ENCODE measurements around the gene FLAD1.
A peak's percentile ranks its signal among the peaks of the same experiment; 100 is the strongest.
"Not testable (repeated sequence)": the region's sequence is repeated elsewhere in the genome, so short reads cannot be mapped to it uniquely, and the experiment has no call there.

FLAD1 gene

DNA sequence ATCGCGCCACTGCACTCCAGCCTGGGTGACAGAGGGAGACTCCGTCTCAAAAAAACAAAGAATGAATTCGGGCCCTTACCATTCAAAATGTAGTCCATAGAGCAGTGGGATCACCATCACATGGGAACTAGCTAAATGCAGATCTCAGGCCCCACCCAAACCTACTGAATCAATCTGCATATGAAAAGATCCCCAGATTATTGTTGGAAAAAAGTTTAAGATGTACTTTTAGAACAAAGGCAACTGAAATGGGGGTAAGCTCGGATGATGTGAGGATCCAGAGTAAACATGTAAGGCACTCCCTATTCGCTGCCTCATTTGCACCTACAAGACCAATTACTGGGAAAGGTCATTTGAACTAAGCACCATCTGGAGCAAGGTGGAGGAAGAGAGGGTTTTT lies 803 bp upstream of the FLAD1 start:
- peak overlapping the region; percentile 79 for H3K27ac ChIP-seq (ENCODE audit: low read length)
- peaks cover 29% of the 10 kb centered on the region for H3K36me3 ChIP-seq (replicated peaks; ENCODE audit: low read depth, low read length)
- H2AFZ ChIP-seq (ENCODE audit: low read depth, low read length): peak overlapping the region; percentile 77
- peaks cover 21% of the 10 kb centered on the region for H3K4me1 ChIP-seq (ENCODE audit: low read length)
- peak overlapping the region; percentile 98 for H3K4me2 ChIP-seq (ENCODE audit: low read length)
- no peak for TF ChIP-seq EZH2phosphoT487 (IDR thresholded peaks at IDR 0.05; ENCODE audit: low read depth)
- TF ChIP-seq, protein P1, sequence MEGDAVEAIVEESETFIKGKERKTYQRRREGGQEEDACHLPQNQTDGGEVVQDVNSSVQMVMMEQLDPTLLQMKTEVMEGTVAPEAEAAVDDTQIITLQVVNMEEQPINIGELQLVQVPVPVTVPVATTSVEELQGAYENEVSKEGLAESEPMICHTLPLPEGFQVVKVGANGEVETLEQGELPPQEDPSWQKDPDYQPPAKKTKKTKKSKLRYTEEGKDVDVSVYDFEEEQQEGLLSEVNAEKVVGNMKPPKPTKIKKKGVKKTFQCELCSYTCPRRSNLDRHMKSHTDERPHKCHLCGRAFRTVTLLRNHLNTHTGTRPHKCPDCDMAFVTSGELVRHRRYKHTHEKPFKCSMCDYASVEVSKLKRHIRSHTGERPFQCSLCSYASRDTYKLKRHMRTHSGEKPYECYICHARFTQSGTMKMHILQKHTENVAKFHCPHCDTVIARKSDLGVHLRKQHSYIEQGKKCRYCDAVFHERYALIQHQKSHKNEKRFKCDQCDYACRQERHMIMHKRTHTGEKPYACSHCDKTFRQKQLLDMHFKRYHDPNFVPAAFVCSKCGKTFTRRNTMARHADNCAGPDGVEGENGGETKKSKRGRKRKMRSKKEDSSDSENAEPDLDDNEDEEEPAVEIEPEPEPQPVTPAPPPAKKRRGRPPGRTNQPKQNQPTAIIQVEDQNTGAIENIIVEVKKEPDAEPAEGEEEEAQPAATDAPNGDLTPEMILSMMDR (IDR thresholded peaks at IDR 0.05; ENCODE audit: low read depth, low read length): no peak
- peak overlapping the region; percentile 88 for H3K9ac ChIP-seq (ENCODE audit: low read length)
- H3K79me2 ChIP-seq (ENCODE audit: low read length): peaks cover 80% of the 10 kb centered on the region
- no peaks in the 10 kb centered on the region for H3K27me3 ChIP-seq (ENCODE audit: low read depth, low read length)
- peak overlapping the region; percentile 91 for H3K4me3 ChIP-seq (ENCODE audit: low read length)
- H4K20me1 ChIP-seq (ENCODE audit: insufficient read depth, low read length): peaks cover 2% of the 10 kb centered on the region; the same call in 1 of the 2 replicates
- H3K9me3 ChIP-seq (ENCODE audit: insufficient read depth, low read length): no peaks in the 10 kb centered on the region

DNA sequence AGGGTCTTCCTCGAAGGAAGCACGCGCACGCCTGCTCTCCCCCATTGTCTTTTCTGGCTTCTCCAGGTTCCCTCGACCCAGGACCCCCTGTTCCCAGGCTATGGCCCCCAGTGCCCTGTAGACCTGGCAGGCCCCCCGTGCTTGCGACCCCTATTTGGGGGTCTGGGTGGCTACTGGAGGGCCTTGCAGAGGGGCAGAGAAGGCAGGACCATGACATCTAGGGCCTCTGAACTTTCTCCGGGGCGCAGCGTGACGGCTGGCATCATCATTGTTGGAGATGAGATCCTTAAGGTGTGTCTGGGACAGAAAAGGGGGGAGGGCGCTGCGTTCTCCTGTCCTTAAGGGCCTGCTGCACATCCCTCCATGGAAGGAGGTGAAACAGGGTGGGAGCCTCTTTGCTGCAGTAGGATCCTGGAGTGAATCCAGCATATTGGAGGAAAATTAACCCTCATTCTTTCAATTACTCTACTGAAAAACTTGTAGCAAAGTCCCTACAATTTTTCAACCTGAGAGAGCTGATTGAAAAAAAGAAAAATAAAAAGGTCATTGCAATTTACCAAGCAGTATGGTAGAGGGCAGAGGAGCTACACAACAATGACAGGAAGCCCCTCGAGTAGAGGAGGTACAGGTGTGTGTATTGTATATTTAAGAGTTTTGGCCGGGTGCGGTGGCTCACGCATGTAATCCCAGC lies 777 bp downstream of the FLAD1 start:
- Histone ChIP-seq H3K27me3 (ENCODE audit: low read depth, low read length) (no peaks in the 10 kb centered on the region), H3K9me3 (ENCODE audit: insufficient read depth, low read length) (no peaks in the 10 kb centered on the region), H3K27ac (ENCODE audit: low read length) (peak overlapping the region; percentile 44), H3K9ac (ENCODE audit: low read length) (peak overlapping the region; percentile 86), H2AFZ (ENCODE audit: low read depth, low read length) (0 out of 2 replicates have a peak overlapping the region, but pooled peaks have one; percentile 8), H3K4me3 (ENCODE audit: low read length) (peak overlapping the region; percentile 91), H3K4me1 (ENCODE audit: low read length) (peaks cover 15% of the 10 kb centered on the region), H3K36me3 (replicated peaks; ENCODE audit: low read depth, low read length) (peaks cover 28% of the 10 kb centered on the region), H4K20me1 (ENCODE audit: insufficient read depth, low read length) (no peaks in the 10 kb centered on the region), H3K4me2 (ENCODE audit: low read length) (peak overlapping the region; percentile 90), H3K79me2 (ENCODE audit: low read length) (peaks cover 76% of the 10 kb centered on the region)
- TF ChIP-seq, protein P1 (IDR thresholded peaks at IDR 0.05; ENCODE audit: low read depth, low read length): no peak
- TF ChIP-seq EZH2phosphoT487 (IDR thresholded peaks at IDR 0.05; ENCODE audit: low read depth): no peak

DNA sequence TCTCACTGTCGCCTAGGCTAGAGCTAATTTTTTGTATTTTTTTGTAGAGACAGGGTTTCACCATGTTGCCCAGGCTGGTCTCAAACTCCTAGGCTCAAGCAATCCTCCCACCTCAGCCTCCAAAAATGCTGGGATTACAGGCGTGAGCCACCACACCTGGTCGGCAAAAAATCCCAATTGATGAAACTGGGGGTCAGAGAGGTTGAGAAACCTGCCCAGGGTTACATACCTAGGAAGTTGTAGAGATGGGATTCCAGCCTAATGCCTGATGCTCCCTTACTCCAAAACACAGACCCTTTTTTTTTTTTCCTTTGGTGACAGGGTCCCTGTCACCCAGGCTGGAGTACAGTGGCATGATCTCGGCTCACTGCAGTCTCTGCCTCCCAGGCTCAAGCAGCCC lies 3.6 kb downstream of the FLAD1 start:
- H3K4me2 ChIP-seq (ENCODE audit: low read length); H3K27ac ChIP-seq (ENCODE audit: low read length); H2AFZ ChIP-seq (ENCODE audit: low read depth, low read length); H4K20me1 ChIP-seq (ENCODE audit: insufficient read depth, low read length); H3K4me3 ChIP-seq (ENCODE audit: low read length); H3K9ac ChIP-seq (ENCODE audit: low read length); H3K9me3 ChIP-seq (ENCODE audit: insufficient read depth, low read length); H3K27me3 ChIP-seq (ENCODE audit: low read depth, low read length): not testable (repeated sequence)
- H3K79me2 ChIP-seq (ENCODE audit: low read length): peaks cover 56% of the 10 kb centered on the region
- H3K4me1 ChIP-seq (ENCODE audit: low read length): peaks cover 15% of the 10 kb centered on the region
- peaks cover 27% of the 10 kb centered on the region for H3K36me3 ChIP-seq (replicated peaks; ENCODE audit: low read depth, low read length)

DNA sequence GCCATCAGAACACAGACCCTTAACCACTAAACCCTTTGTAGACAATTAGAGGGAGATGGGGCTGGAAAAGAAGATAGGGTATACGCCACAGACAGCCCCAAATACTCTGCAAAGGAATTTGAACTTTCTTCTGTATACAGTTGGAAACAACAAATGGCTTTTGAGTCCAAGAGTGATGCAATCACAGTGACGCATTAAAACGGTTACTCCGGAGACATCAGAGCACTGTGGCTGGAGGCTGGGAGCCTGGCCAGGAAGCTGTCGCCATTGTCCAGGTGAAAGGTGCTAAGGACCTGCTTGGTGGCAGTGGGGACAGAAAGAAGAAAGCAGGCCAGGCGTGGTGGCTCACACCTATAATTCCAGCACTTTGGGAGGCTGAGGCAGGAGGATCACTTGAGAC lies 4.2 kb downstream of the FLAD1 start:
- H3K79me2 ChIP-seq (ENCODE audit: low read length): peaks cover 50% of the 10 kb centered on the region
- H3K36me3 ChIP-seq (replicated peaks; ENCODE audit: low read depth, low read length): peaks cover 27% of the 10 kb centered on the region
- TF ChIP-seq, protein P1 (IDR thresholded peaks at IDR 0.05; ENCODE audit: low read depth, low read length): no peak
- TF ChIP-seq EZH2phosphoT487 (IDR thresholded peaks at IDR 0.05; ENCODE audit: low read depth): no peak

More for the DNA sequence above, 4.2 kb downstream of the FLAD1 start:
- H3K9me3 ChIP-seq (ENCODE audit: insufficient read depth, low read length): no peaks in the 10 kb centered on the region
- H3K27me3 ChIP-seq (ENCODE audit: low read depth, low read length): no peaks in the 10 kb centered on the region
- no peak overlapping the region for H3K9ac ChIP-seq (ENCODE audit: low read length)
- H2AFZ ChIP-seq (ENCODE audit: low read depth, low read length): no peak overlapping the region
- H4K20me1 ChIP-seq (ENCODE audit: insufficient read depth, low read length): no peaks in the 10 kb centered on the region
- no peak overlapping the region for H3K27ac ChIP-seq (ENCODE audit: low read length)
- no peak overlapping the region for H3K4me2 ChIP-seq (ENCODE audit: low read length)
- H3K4me3 ChIP-seq (ENCODE audit: low read length): no peak overlapping the region
- H3K4me1 ChIP-seq (ENCODE audit: low read length): peaks cover 13% of the 10 kb centered on the region
